Effector CD8-positive, alpha-beta T cell (primary cell): Measurements from ENCODE around the gene OR5B21.

Experiments used
- DNase-seq: peaks from one replicate; lab custom pipeline; 2025; lab: John Stamatoyannopoulos, UW
- total RNA-seq, 4 experiments: gene quantifications; one replicate each; lab custom pipeline; 2026; lab: John Stamatoyannopoulos, UW

Gene OR5B21
- 0.18 to 0.71 (median 0.65) reads per million in 4 experiments for total RNA-seq

DNA sequence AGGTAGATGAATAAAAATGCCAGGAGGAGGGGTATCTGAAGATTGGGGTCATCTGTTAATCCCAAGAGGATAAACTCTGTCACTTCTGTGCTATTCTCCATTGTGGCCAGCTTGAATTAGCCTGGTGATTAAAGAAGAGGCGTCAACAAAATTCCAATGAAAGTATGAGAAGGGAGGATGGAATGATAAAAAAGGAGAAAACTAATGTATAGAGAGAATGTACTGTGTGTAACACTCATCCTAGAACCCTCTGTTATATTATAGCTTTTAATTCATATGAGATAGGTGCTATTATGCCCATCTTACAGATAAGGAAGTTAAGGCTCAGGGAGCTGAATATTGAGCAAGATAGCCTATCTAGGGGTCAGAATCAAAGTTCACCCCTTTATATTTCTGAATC lies at the start of gene OR5B21:
TSS of gene OR5B21 (minus strand) at position 101 of the 400 bp plus-strand sequence. CDS start at position 101, 0 bp downstream.
- DNase-seq, result no peak

GRCh38 chr11:58549644-58550043 lies 41.7 kb upstream of the OR5B21 start:
- DNase-seq, result no peak

GRCh38 chr11:58546841-58547240 lies 38.9 kb upstream of the OR5B21 start:
- no peak for DNase-seq

DNA sequence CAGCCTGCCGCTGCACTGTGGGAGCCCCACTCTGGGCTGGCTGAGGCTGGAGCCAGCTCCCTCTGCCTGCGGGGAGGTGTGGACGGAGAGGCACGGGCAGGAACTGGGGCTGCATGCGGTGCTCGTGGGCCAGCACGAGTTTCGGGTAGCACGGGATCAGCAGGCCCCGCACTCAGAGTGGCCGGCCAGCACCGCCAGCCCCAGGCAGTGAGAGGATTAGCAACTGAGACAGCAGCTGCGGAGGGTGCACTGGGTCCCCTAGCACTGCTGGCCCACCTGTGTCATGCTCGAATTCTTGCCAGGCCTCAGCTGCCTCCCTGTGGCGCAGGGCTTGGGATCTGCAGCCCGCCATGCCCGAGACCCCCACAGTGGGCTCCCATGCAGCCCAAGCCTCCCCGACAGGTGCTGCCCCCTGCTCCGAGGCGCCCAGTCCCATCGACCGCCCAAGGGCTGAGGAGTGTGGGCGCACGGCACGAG lies 24.0 kb upstream of the OR5B21 start:
- DNase-seq, result no peak

- peak; percentile 4 for DNase-seq
These were observed 22.3 kb upstream of the OR5B21 start for GRCh38 chr11:58530236-58530635.

DNA sequence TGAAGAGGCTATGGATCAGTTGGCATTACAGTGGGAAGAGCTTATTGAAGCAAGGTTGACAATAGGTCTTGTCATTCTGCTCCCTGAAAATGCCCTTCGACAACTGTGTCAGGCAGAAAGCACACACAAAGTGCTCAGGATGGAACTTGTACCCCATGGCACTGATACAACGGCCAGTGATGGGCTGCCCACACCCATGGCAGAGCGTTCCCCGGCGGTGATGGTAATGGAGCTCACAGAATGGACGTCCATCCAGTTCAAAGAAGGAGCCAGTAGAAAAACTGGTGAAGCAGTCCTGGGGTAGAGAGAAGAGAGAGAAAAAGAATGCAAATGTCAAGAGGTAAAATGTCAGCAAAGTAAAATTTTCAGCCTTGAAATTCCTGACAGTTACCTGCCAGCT lies 19.5 kb upstream of the OR5B21 start:
- DNase-seq, result no peak

- DNase-seq, result no peak
These were observed 18.8 kb upstream of the OR5B21 start for GRCh38 chr11:58526721-58527120.

DNA sequence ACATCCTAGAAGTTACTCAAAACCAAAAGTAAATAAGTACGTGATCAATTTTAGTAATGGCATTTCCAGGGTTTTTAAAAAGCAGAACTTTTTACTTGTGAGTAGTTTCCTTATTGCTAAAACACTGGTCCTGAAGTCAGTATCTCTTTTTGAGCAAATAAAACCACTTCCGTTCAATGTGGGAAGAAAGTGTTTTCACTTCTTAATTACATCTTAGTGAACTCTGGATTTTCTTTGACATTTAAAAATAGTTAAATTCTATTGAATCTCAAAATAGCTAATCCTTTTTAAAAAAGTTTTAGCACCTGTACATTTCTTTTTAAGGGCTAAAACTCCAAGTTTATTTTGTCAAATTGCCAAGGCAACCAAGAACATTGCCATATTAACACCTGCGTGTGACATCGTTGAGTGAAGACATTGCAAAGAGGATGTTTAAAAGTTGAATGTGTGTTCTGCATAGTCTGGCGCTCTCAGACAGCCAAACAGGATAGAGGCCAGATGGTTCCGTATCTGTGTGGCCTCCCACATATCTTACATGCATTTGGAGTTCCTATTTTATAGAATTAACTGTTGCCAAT lies 17.2 kb upstream of the OR5B21 start:
- DNase-seq, result peak; percentile 2

DNA sequence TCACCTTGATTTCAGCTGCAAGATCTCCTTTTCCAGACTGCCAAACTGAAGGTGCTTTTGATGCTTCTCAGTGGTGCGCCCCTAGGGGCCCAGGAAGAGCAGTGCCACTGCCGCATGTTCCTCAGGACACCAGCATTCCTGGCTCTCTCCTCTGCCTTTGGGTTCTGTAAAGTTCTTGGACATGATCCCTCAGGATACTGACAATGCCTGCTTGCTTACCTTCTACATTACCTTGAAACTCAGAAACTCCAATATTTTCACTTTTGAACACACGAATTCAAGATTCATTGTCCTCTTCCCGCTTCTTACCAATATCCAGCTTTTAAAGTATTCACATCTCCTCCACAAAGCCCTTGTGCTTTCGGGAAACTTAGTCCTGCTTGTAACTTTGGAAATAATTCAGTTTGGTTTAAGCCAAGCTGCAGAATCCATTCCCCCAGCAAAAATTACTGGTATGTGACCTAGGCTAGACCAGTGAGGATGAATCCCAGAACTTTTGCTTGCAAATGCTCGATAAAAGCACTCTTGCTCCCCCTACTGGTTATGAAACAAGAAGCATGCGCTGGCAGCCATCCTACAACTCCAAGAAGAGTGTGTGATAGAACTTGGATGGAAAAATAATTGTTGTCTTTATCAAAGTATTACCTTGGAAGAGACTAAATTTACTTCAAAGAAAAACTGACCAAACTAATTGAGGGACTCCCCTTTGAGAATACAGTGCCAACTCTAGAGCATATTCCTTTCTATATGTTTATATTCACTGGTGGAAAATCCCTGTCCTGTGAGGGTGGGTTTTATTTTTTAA lies 16.5 kb upstream of the OR5B21 start:
- peak; percentile 30 for DNase-seq

DNA sequence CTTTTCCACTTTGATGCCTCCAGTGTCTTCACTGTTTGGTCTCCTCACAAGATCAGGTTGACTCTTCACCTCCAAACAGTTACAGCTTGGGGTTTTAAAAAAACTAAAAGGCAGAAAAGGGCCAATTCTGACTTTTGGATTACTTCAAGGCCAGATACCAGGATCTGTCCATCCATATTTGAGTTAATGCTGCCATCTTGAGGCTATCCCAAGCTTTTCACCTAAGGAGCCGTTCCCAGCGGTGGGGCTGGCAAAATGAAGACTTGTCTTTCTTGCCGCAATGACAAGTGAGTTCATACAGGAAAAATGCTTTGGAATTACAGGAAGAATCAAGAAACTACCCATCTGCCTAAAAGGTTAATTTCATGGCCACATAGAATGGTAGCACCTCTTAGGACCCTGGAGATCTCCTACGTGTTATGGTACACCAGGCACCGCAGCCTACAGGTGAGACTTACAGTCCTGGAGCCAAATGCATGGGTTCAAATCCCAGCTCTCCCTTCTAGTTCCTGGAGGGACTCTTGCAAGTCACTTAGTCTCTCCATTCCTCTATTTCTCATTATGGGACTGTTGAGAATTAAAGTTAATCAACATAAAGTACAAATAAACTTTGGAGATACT lies 6.0 kb upstream of the OR5B21 start:
- peak; percentile 2 for DNase-seq

GRCh38 chr11:58511636-58512035 lies 3.7 kb upstream of the OR5B21 start:
- no peak for DNase-seq

GRCh38 chr11:58509748-58510147 lies 1.8 kb upstream of the OR5B21 start:
- DNase-seq, result no peak

DNA sequence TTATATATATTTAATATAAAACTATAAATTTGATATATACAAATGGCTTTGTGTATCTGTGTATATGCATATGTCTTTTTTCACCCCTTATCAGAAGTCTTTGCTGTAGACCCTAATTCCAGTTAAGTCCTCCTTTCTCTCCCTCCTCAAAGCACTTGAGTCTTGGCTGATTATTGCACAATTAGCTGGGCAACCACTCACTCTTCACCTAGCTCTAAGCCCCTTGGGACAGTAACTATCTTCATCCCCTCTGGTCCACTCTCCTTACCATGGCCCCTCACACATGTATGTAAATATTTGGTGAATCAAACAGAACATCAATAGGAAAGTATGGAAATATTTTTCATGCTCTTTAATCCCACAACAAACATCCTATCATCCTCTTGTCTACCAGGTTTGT lies 909 bp upstream of the OR5B21 start:
- no peak for DNase-seq

DNA sequence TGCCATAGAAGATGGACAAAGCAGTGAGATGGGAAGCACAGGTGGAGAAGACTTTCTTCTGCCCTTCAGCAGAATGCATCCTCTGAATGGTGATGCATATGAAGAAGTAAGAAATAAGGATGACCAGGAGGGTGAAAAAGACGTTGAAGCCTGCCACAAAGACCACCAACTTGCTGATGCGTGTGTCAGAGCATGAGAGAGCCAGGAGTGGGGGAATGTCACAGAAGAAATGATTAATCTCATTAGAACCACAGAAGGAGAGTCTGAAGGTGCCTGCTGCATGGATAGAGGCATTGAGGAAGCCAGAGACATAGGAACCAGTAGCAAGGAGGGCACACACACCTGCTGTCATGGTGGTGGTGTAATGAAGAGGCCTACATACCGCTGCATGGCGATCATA lies 550 bp downstream of the OR5B21 start:
- DNase-seq, result no peak

DNA sequence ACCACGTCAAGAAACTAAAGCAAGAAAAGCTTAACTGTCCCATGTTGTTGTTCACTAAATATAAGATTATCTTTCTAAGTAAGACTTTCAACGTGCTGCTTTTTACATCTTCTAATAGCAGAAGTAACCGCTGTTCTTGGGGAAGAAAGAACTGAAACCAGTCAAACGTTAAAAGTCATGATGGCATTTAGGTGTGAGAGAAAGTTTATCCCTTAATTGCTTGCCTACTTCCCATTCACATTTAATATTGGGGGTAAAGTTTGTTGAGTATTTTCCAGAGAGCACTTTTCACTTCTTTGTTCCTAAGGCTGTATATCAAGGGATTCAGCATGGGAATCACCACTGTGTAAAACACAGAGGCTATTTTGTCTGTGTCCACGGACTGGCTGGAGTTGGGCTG lies 970 bp downstream of the OR5B21 start:
- DNase-seq, result no peak

- DNase-seq, result no peak
These were observed 2.1 kb downstream of the OR5B21 start for GRCh38 chr11:58505849-58506248.

GRCh38 chr11:58504232-58504631 lies 3.7 kb downstream of the OR5B21 start:
- no peak for DNase-seq

DNA sequence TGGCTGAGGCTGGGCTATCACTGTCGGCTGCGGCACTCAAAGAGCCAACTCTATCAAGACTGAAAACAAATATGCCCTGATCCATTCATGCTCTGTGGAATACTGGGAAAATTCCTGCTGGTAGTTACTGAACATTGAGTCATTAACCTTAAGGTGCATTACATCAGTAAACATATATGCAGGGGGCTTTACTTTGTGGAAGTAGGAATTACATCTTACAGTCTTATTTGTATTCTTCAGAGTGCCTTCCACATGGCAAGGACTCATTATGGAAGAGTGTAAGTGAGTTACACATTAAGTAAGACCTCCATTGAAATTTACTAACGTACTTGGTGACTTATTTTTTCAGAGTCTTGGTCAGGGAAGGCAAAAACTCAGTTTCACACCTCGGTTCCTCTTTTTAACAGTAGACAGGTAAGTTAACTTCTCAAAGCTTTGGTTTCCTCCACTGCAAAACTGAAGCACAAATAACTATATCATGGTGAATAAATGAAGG lies 4.5 kb downstream of the OR5B21 start:
- no peak for DNase-seq

GRCh38 chr11:58502004-58502403 lies 5.9 kb downstream of the OR5B21 start:
- no peak for DNase-seq

- DNase-seq, result no peak
These were observed 9.4 kb downstream of the OR5B21 start for GRCh38 chr11:58498464-58498863.

DNA sequence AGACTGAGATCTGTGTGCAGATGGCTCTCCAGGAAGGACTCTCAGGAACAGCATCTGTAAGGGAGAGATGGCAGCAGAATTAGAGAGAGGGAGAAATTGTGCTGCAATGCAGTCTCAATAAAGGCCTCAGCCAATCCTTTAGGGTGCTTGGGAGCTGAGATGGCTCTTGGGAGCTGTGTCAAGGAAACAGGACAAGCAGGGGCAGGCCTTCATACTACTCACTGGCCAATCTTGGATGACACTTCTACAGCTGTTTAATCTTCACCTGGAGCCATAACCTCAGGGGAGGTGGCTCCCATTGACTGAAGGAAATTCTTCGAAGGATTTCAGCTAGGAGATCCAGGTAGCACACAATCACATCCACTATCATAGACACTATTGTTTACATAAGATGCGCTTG lies 10.0 kb downstream of the OR5B21 start:
- DNase-seq, result no peak

GRCh38 chr11:58495906-58496305 lies 12.0 kb downstream of the OR5B21 start:
- DNase-seq, result no peak

DNA sequence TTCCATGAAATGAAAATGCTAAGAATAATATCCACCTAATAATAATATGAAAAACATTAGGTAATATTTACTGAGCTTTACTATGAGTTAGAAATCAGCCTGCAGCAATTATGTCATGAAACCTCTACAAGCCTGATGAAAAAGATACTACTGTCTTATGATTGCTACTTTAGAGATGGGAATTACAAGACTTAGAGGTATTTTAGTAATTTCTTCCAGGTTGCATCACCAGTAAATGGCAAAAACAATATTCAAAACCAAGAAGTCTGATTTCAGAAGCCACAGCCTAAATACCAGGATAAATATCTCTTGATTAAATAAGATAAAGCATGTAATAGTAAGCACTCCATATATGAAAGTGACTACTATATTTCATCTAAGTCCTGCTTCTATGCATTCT lies 13.8 kb downstream of the OR5B21 start:
- no peak for DNase-seq
